H54 (cell line): ENCODE data around the gene EPHB6.

Source experiments
- DNase-seq: peaks from one replicate; pipeline ENCODE4 v3.0.0; 2011; ENCODE audit warnings: low spot score, mixed read lengths; ENCODE audit not compliant: insufficient read length
- FAIRE-seq: peaks from 3 replicates; lab custom pipeline; 2011; peaks lifted over from hg19 to GRCh38; lab: Jason Lieb, UNC
- POLR2A ChIP-seq: IDR thresholded peaks from 2 replicates; pipeline ENCODE4 v1.6.1; 2011; ENCODE audit warnings: low read depth, mild to moderate bottlenecking, low read length

The EPHB6 gene

GRCh38 chr7:142914121-142914520 is 59.2 kb downstream of the EPHB6 start:
- no peak for DNase-seq
- TF ChIP-seq POLR2A: no peak
- FAIRE-seq: no peak

DNA sequence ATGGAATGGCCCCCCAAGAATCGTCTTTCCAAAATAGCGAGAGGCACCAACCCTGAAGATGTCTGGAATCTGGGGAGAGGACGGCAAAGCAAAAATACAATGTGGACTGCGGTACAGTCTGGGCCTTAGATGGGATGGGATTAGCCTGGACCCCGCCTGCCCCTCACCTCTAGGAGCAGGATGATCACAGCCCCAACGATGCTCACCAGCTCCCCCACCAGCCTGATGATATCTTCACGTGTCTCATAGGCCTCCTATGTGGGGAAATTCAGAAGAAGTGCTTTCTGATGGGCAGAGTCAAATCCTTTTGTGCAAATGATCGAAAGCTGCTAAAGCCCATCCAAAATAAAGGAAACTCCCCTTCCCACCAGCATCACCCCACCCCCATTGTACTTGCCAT is 60.4 kb downstream of the EPHB6 start:
- no peak for TF ChIP-seq POLR2A
- FAIRE-seq (no peak), DNase-seq (no peak)

GRCh38 chr7:142916508-142916907 is 61.6 kb downstream of the EPHB6 start:
- DNase-seq: no peak
- no peak for TF ChIP-seq POLR2A
- FAIRE-seq: no peak

DNA sequence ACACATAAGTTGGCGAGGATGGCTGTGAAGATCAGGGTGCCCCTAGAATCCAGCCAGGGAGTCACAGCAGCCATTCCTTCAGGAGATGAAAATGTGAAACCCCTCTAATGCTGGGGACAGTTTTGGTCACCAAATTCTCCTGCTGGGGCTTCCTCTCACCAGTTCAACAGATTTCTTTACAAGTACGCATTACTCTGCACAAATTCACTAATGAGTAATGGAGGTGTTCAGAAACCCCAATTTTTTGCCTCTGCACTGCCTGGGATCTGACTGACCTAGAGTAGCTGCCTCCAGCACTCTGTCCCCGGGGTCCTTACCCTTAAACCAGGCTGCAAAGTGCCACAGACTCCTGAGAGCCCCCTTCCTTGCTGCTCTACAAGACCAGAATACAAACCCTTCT is 62.6 kb downstream of the EPHB6 start:
- TF ChIP-seq POLR2A: no peak
- DNase-seq (no peak), FAIRE-seq (no peak)

GRCh38 chr7:142918901-142919300 is 64.0 kb downstream of the EPHB6 start:
- no peak for FAIRE-seq
- DNase-seq: no peak
- no peak for TF ChIP-seq POLR2A

DNA sequence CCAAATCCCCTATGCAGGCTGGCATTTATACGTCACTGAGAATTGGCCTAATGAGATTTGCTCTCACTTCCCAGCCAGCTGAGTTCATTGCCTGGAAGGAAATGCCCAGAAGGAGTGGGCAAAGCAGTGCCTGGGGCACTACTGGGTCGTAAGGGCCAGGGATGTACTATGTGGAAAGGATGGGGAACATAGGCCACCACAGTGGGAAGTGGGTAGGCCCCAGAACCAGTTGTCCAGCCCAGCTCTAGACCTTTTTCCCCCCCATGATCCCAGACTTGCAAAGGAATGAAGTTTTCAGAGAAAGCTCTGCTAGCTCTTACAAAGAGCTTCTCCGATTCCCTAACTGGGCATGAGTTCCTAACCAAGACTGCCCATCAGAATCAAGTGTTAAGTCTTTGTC is 64.8 kb downstream of the EPHB6 start:
- no peak for DNase-seq
- TF ChIP-seq POLR2A: no peak
- FAIRE-seq: no peak
